GM18499 (cell line): ENCODE results near the gene ABCA9.

ENCODE experiments used
- ATAC-seq: cut with Tn5 transposase; IDR thresholded peaks from one replicate; pipeline ENCODE4 v1.9.1; 2021; ENCODE audit warnings: moderate number of reproducible peaks; ENCODE audit not compliant: insufficient read depth, unreplicated experiment

ABCA9 gene

DNA sequence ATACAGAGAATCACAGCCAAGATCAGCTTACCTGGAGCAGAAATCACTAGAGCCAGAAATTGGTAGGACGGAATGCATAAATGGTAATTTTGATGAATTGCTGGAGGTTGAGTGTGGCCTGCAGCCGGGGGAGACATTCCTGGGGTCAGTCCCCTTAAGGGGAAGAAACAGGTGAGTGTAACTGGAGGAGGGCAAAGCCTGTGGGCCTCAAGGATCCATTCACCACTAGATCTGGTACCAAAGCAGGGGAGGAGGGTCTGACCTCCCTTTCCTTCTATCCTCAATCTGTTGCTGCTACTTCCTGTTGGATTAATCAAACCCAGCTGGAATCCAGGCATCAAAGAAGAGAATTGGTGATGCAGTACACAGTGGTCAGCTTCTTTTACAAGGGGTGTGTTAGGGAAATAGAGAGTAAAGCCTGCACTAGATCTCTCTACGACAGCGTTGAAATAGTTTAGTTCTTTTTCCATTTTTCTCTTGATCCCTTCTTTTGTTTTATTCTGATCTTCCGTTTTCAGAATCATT is 8.6 kb upstream of the ABCA9 start:
- no peak for ATAC-seq

- no peak for ATAC-seq
Observed at GRCh38 chr17:69067274-69068047, 6.7 kb upstream of the ABCA9 start.

- no peak for ATAC-seq
Observed at GRCh38 chr17:69066482-69066881, 5.8 kb upstream of the ABCA9 start.

DNA sequence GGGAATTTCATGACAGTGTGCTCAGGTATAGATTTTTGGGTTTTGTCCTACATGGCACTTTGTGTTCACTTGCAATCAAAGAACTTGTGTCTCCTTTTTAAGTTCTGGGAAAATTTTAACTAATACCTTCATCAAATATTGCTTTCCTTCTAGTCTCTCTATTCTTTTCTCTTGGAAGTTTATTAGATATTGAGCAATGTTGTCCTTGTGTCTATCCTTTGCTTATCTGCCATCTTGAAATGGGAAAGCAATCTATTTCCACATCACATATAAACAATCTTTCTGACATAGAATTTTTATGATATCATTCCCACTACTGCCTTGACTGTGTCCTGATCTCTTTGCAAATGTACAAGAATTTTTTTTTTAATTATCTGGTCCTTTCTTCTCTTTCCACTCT is 4.4 kb upstream of the ABCA9 start:
- no peak for ATAC-seq

DNA sequence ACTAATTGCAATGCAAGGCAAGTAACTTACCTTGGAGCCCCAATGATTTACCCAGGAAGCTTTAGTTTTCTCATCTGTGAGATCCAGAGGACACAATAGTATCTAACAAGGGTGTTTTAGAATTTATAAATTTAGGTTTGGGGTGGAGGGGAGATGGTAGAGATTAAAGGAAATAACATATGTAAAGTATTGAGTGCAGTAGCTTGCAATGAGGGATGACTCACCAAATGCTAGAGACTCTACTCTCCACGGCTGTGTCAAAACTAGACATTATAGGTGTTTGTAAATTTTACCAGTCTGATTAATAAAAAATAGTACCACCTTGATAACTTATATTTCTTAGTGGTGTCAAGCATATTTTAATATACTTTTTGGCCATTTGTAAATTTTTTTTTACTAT is 3.7 kb upstream of the ABCA9 start:
- no peak for ATAC-seq

GRCh38 chr17:69064001-69064400 is 3.3 kb upstream of the ABCA9 start:
- no peak for ATAC-seq

- ATAC-seq = no peak
Observed at GRCh38 chr17:69062860-69063581, 2.3 kb upstream of the ABCA9 start.

DNA sequence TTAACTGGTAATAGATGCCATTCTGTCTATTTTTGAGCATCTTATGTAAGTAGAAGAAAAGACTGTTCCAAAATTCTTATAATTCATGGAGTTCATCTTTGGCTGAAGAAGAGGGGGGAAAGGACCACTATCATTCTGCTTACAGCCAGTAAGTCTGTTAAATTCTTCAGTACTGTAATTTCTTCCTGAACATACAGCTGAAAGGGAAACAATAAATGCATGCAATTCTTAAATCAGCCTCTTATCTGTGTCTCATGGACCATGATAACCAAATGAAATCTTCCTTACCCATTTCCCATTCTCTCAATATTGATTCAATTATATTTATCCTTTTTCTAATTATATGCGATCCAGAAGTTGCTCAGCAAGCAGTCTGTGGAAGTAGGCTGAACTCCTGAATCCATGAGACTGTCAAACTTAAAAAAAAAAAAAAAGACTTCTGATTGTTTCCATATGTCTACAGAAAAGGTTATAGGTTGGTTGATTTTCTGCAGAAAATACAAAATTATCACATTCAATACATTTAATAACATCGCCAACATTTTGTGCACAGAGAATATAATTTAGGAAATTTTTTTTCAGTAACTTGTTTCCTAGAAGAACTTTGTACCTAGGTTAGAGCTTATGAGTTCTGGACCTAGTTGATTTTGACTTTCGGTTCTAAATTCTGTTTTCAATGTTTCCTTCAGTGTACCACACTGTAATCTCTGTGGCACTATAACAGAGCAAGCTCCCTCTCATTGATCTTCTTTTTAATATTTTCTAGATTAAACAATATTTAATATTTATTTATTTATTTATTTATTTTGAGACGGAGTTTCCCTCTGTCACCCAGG is 1.2 kb upstream of the ABCA9 start:
- ATAC-seq = no peak

GRCh38 chr17:69059458-69060175 is 1.1 kb downstream of the ABCA9 start:
- no peak for ATAC-seq

DNA sequence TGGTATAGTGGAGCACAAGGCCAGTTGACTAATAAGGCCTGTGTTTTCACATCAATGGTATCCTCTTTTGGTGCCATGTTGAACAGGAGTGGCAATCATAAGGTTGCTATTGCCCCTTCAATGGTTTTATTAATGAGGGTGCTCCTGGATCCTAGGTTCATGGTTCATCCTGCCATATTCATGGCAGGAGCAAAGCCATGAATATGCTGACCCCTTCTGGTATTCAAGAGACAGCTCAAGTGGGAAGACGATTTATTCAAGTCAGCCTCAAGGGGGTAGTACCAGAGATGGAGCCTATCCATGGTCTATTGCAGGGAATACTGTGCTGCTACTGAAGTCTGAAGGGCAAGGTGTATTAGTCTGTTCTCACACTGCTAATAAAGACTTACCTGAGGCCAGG is 2.6 kb downstream of the ABCA9 start:
- ATAC-seq = no peak

- ATAC-seq = no peak
Observed at GRCh38 chr17:69057280-69057679, 3.4 kb downstream of the ABCA9 start.

DNA sequence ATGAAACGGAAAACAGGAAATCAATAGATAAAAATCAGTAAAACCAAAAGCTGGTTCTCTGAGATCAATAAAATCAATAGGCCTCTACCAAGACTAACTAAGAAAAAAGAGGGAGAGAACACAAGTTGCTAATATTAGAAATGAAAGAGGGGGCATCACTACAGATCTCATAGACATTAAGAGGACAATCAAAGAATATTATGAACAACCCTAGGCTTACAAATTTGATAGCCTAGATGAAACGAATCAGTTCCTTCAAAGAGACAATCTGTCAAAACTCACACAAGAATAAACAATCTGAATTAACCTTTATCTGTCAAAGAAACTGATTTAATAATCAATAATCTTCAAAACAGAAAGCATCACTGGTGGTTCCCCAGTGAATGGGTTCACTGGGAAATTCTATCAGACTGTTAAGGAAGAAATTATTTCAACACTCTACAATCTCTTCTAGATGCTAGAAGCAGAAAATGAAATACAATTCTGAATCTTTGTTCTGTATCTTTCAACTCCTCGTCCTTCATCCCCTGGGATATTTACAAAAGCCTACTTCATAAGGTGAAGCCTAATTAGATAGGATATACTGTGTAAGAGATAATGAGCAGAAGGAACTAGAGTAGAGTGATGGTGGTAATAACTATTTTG is 4.4 kb downstream of the ABCA9 start:
- ATAC-seq = no peak

DNA sequence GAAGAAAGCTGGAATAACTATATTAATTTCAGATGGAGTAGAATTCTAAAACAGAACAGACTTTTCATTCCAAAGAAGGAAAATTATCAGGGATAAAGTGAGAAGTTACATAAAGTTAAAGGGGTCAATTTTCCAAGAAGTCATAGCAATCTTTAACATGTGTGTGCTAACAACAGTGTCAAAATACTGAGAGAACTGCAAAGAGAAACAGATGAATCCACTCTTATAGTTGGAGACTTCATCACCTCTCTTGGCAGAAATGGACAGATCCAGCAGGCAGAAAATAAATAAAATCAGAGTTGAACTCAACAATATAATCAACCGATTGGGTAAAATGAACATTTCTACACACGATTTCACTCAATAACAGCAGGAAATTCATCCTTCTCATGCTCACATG is 5.4 kb downstream of the ABCA9 start:
- no peak for ATAC-seq

- no peak for ATAC-seq
Observed at GRCh38 chr17:69050999-69051775, 9.5 kb downstream of the ABCA9 start.

DNA sequence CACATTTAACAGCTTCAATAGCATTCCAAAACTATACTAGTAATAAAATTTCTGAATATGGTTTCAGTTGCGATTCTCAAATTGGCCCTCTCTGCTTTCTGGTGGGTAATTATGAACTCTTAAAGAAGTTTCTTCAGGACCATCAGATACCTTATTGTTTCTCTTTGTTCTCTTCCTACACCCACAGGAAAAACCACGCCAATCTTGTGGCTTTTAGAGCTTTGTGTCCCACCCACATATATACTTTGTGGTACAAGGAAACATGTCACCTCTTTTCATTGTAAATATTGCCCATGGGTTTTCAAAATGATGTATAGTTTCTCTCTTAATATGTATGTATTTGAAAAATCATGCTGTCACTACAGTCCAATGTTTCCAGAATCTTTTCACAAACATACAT is 12.1 kb downstream of the ABCA9 start:
- ATAC-seq = no peak

- ATAC-seq = no peak
Observed at GRCh38 chr17:69047368-69048263, 13.1 kb downstream of the ABCA9 start.

GRCh38 chr17:69046121-69046807 is 14.5 kb downstream of the ABCA9 start:
- ATAC-seq = no peak
